ENCODE results near the gene TBL2.

DNA sequence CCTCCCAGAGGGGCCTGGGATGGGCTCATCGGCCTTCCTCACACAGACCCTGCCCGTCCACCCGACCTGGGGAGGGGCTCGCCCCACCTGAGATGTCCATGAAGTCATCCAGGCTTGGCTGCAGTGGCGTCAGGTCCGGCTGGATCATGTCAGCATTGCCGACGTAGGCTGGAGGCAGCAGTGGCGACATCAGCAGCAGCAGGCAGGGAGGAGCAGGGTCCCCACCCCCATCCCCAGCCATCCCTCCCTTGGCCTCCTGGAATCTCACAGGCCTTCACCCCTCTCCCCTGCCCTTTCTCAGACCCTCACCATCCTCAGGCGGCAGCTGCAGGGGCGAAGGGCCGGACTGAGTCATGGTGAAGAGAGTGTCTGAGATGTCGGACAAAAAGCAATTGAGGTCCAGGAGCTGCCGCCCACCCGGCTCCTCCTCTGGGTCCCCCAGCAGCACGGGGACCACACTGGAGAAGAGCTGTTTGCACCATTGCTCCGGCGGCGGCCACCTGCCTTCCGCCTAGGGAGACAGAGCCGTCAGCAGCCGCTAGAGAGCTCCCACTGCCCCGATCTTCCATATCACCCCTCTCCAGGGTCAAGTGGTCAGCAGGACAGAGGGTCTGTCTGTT, 27.3 kb upstream of the TBL2 start:
- TF ChIP-seq, protein P1, sequence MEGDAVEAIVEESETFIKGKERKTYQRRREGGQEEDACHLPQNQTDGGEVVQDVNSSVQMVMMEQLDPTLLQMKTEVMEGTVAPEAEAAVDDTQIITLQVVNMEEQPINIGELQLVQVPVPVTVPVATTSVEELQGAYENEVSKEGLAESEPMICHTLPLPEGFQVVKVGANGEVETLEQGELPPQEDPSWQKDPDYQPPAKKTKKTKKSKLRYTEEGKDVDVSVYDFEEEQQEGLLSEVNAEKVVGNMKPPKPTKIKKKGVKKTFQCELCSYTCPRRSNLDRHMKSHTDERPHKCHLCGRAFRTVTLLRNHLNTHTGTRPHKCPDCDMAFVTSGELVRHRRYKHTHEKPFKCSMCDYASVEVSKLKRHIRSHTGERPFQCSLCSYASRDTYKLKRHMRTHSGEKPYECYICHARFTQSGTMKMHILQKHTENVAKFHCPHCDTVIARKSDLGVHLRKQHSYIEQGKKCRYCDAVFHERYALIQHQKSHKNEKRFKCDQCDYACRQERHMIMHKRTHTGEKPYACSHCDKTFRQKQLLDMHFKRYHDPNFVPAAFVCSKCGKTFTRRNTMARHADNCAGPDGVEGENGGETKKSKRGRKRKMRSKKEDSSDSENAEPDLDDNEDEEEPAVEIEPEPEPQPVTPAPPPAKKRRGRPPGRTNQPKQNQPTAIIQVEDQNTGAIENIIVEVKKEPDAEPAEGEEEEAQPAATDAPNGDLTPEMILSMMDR (IDR thresholded peaks at IDR 0.05): no peak
- TF ChIP-seq POLR2A (IDR thresholded peaks at IDR 0.05): no peak
